HG02571 (cell line): ENCODE results near the gene CHAC1.
"Not testable (repeated sequence)": the region's sequence is repeated elsewhere in the genome, so short reads cannot be mapped to it uniquely, and the experiment has no call there.

ENCODE experiments used
- ATAC-seq: cut with Tn5 transposase; IDR thresholded peaks from one replicate; pipeline ENCODE4 v1.9.1; 2021; ENCODE audit warnings: mild to moderate bottlenecking, moderate library complexity; ENCODE audit not compliant: unreplicated experiment

The CHAC1 gene

GRCh38 chr15:40955930-40956540, 2.8 kb downstream of the CHAC1 start:
- ATAC-seq: no peak

- no peak for ATAC-seq
Measured at GRCh38 chr15:40956541-40956982, 3.3 kb downstream of the CHAC1 start.

GRCh38 chr15:40957041-40957555, 3.8 kb downstream of the CHAC1 start:
- ATAC-seq: no peak

- no peak for ATAC-seq
Measured at GRCh38 chr15:40957581-40958051, 4.3 kb downstream of the CHAC1 start.

GRCh38 chr15:40958146-40958545, 4.9 kb downstream of the CHAC1 start:
- ATAC-seq: no peak

- no peak for ATAC-seq
Measured at GRCh38 chr15:40958723-40959122, 5.5 kb downstream of the CHAC1 start.

- ATAC-seq: no peak
Measured at GRCh38 chr15:40959331-40960141, 6.3 kb downstream of the CHAC1 start.

GRCh38 chr15:40960151-40960885, 7.0 kb downstream of the CHAC1 start:
- ATAC-seq: no peak

- ATAC-seq: no peak
Measured at GRCh38 chr15:40960925-40961324, 7.7 kb downstream of the CHAC1 start.

- not testable (repeated sequence) for ATAC-seq
Measured at GRCh38 chr15:40961740-40962139, 8.5 kb downstream of the CHAC1 start.

GRCh38 chr15:40962317-40962716, 9.0 kb downstream of the CHAC1 start:
- not testable (repeated sequence) for ATAC-seq

GRCh38 chr15:40963201-40963600, 9.9 kb downstream of the CHAC1 start:
- ATAC-seq: no peak

- ATAC-seq: no peak
Measured at GRCh38 chr15:40964006-40964405, 10.7 kb downstream of the CHAC1 start.

- ATAC-seq: no peak
Measured at GRCh38 chr15:40964634-40965033, 11.4 kb downstream of the CHAC1 start.

- no peak for ATAC-seq
Measured at GRCh38 chr15:40968290-40969085, 15.2 kb downstream of the CHAC1 start.

- ATAC-seq: no peak
Measured at GRCh38 chr15:40969363-40969762, 16.1 kb downstream of the CHAC1 start.

GRCh38 chr15:40974879-40975278, 21.6 kb downstream of the CHAC1 start:
- ATAC-seq: no peak

GRCh38 chr15:40976819-40977218, 23.5 kb downstream of the CHAC1 start:
- ATAC-seq: no peak

GRCh38 chr15:40978141-40978540, 24.9 kb downstream of the CHAC1 start:
- ATAC-seq: no peak

- ATAC-seq: no peak
Measured at GRCh38 chr15:40978562-40978961, 25.3 kb downstream of the CHAC1 start.

GRCh38 chr15:40981186-40981585, 27.9 kb downstream of the CHAC1 start:
- no peak for ATAC-seq
